ENCODE measurements around the gene BCDIN3D. TPM values are rescaled to one million over a fixed set of nuclear protein-coding genes. Genes with fewer than 3 reads are reported as not detected.

BCDIN3D gene
- total RNA-seq (10 to 100 TPM; 15.7 to 15.9 TPM), polyA plus RNA-seq (1 to 10 TPM; 5.9 to 7.1 (median 6.8) TPM), total RNA-seq (4.9 to 21.2 (median 11.8) reads per million in 6 experiments)

GRCh38 chr12:49842519-49843352, at the start of gene BCDIN3D:
Gene BCDIN3D, minus strand, starts transcription at chr12:49843106. Its CDS starts 19 bp downstream, at chr12:49843087.
- Mint-ChIP-seq H3K36me3 (peaks cover 0 to 3% (median 0%) of the 10 kb centered on the region in 3 donors), H3K9me3 (no peaks in the 10 kb centered on the region), H3K4me1 (peaks cover 17 to 53% (median 43%) of the 10 kb centered on the region in 4 donors), H3K27me3 (no peaks in the 10 kb centered on the region), H3K4me3 (peak within 1 kb of the TSS; percentile 89 to 97 (median 94)), H3K27ac (peak within 1 kb of the TSS; percentile 91 to 99 (median 96))
- POLR2A ChIA-PET: interaction anchor here (0.6 to 8.4 kb wide), 10 partner anchors 11 to 220 kb away, joined by 3 to 77 read pairs (median 4); partner anchors contain the start of genes NCKAP5L, PRPF40B and TMBIM6
- DNase-seq: peak; percentile 86 to 95 (median 89)
- ATAC-seq: peak; percentile 93 to 95

GRCh38 chr12:49892084-49892731, 49.3 kb upstream of the BCDIN3D start:
- Mint-ChIP-seq H3K27me3 (peaks cover 1 to 19% (median 4%) of the 10 kb centered on the region in 5 donors), H3K4me1 (peaks cover 0 to 2% (median 0%) of the 10 kb centered on the region in 4 donors), H3K36me3 (no peaks in the 10 kb centered on the region), H3K9me3 (no peaks in the 10 kb centered on the region), H3K4me3 (no peak overlapping the region), H3K27ac (peak overlapping the region in 1 of 10 donors; percentile 16)
- no peak for ATAC-seq
- DNase-seq: peak in 1 of 10 donors; percentile 27
- POLR2A ChIA-PET: no interaction called here

- POLR2A ChIA-PET: no interaction called here
- DNase-seq (peak in 1 of 10 donors; percentile 18), ATAC-seq (no peak)
- H3K9me3 Mint-ChIP-seq: no peaks in the 10 kb centered on the region
- no peak overlapping the region for H3K27ac Mint-ChIP-seq
- peaks cover 0 to 2% (median 0%) of the 10 kb centered on the region in 4 donors for H3K4me1 Mint-ChIP-seq
- H3K27me3 Mint-ChIP-seq: peaks cover 3 to 26% (median 9%) of the 10 kb centered on the region in 5 donors
- H3K36me3 Mint-ChIP-seq: no peaks in the 10 kb centered on the region
- no peak overlapping the region for H3K4me3 Mint-ChIP-seq
These were observed 48.6 kb upstream of the BCDIN3D start for GRCh38 chr12:49891476-49891875.

- Mint-ChIP-seq H3K4me1 (peaks cover 0 to 2% (median 0%) of the 10 kb centered on the region in 4 donors), H3K36me3 (no peaks in the 10 kb centered on the region), H3K9me3 (no peaks in the 10 kb centered on the region), H3K27ac (peak overlapping the region in 1 of 10 donors; percentile 72), H3K27me3 (peaks cover 3 to 27% (median 9%) of the 10 kb centered on the region in 5 donors), H3K4me3 (no peak overlapping the region)
- DNase-seq (peak in 1 of 10 donors; percentile 23), ATAC-seq (no peak)
- POLR2A ChIA-PET: no interaction called here
These were observed 48.1 kb upstream of the BCDIN3D start for GRCh38 chr12:49891012-49891411.

GRCh38 chr12:49890096-49890461, 47.2 kb upstream of the BCDIN3D start:
- no peak overlapping the region for H3K4me3 Mint-ChIP-seq
- H3K27me3 Mint-ChIP-seq: peaks cover 5 to 36% (median 14%) of the 10 kb centered on the region in 5 donors
- ATAC-seq: no peak
- H3K27ac Mint-ChIP-seq: no peak overlapping the region
- peak in 1 of 10 donors; percentile 26 for DNase-seq
- no peaks in the 10 kb centered on the region for H3K36me3 Mint-ChIP-seq
- POLR2A ChIA-PET: no interaction called here
- H3K4me1 Mint-ChIP-seq: peaks cover 0 to 3% (median 0%) of the 10 kb centered on the region in 4 donors
- H3K9me3 Mint-ChIP-seq: no peaks in the 10 kb centered on the region

- POLR2A ChIA-PET: no interaction called here
- DNase-seq: peak in 1 of 10 donors; percentile 50
- Mint-ChIP-seq H3K27me3 (peaks cover 5 to 36% (median 14%) of the 10 kb centered on the region in 5 donors), H3K9me3 (no peaks in the 10 kb centered on the region), H3K4me1 (peaks cover 0 to 3% (median 0%) of the 10 kb centered on the region in 4 donors), H3K4me3 (no peak overlapping the region), H3K36me3 (no peaks in the 10 kb centered on the region), H3K27ac (no peak overlapping the region)
- no peak for ATAC-seq
These were observed 46.6 kb upstream of the BCDIN3D start for GRCh38 chr12:49889361-49890095.

GRCh38 chr12:49888461-49889151, 45.7 kb upstream of the BCDIN3D start:
- peak in 1 of 10 donors; percentile 36 for DNase-seq
- ATAC-seq: no peak
- POLR2A ChIA-PET: no interaction called here
- Mint-ChIP-seq H3K36me3 (no peaks in the 10 kb centered on the region), H3K27ac (no peak overlapping the region), H3K4me1 (peaks cover 0 to 3% (median 0%) of the 10 kb centered on the region in 4 donors), H3K4me3 (no peak overlapping the region), H3K9me3 (no peaks in the 10 kb centered on the region), H3K27me3 (peaks cover 5 to 36% (median 14%) of the 10 kb centered on the region in 5 donors)

- ATAC-seq (no peak), DNase-seq (peak in 1 of 10 donors; percentile 53)
- POLR2A ChIA-PET: no interaction called here
- Mint-ChIP-seq H3K27me3 (peaks cover 3 to 28% (median 12%) of the 10 kb centered on the region in 5 donors), H3K4me3 (no peak overlapping the region), H3K36me3 (no peaks in the 10 kb centered on the region), H3K27ac (peak overlapping the region in 1 of 10 donors; percentile 25), H3K4me1 (peaks cover 0 to 3% (median 0%) of the 10 kb centered on the region in 4 donors), H3K9me3 (no peaks in the 10 kb centered on the region)
These were observed 44.9 kb upstream of the BCDIN3D start for GRCh38 chr12:49887536-49888401.

GRCh38 chr12:49887091-49887490, 44.2 kb upstream of the BCDIN3D start:
- H3K9me3 Mint-ChIP-seq: no peaks in the 10 kb centered on the region

GRCh38 chr12:49885663-49886461, 43.0 kb upstream of the BCDIN3D start:
- H3K27ac Mint-ChIP-seq: peak overlapping the region in 1 of 10 donors; percentile 75
- no peak overlapping the region for H3K4me3 Mint-ChIP-seq
- no peaks in the 10 kb centered on the region for H3K9me3 Mint-ChIP-seq
- ATAC-seq (no peak), DNase-seq (peak in 1 of 10 donors; percentile 36)
- H3K36me3 Mint-ChIP-seq: no peaks in the 10 kb centered on the region
- H3K4me1 Mint-ChIP-seq: peaks cover 0 to 2% (median 0%) of the 10 kb centered on the region in 4 donors
- POLR2A ChIA-PET: no interaction called here
- peaks cover 2 to 21% (median 11%) of the 10 kb centered on the region in 5 donors for H3K27me3 Mint-ChIP-seq

More at GRCh38 chr12:49887091-49887490, 44.2 kb upstream of the BCDIN3D start:
- ATAC-seq (no peak), DNase-seq (peak in 1 of 10 donors; percentile 53)
- Mint-ChIP-seq H3K36me3 (no peaks in the 10 kb centered on the region), H3K4me3 (no peak overlapping the region), H3K27ac (no peak overlapping the region), H3K27me3 (peaks cover 2 to 21% (median 11%) of the 10 kb centered on the region in 5 donors), H3K4me1 (peaks cover 0 to 2% (median 0%) of the 10 kb centered on the region in 4 donors)
- POLR2A ChIA-PET: no interaction called here
